DOHH2 (cell line): Measurements from ENCODE around the gene TMEM164.

Experiments
- EZH2phosphoT487 ChIP-seq: fragments of 200-600 bp; sonication (generic); IDR thresholded peaks from 2 replicates; pipeline ENCODE4 v1.6.1; 2017; ENCODE audit warnings: borderline replicate concordance, mild to moderate bottlenecking, antibody characterized with exemption, low read length, moderate library complexity, mixed read lengths
- TF ChIP-seq, protein P1 (sequence below): fragments of 200-600 bp; sonication (generic); IDR thresholded peaks from one replicate; pipeline ENCODE4 v1.5.1; 2014; ENCODE audit warnings: antibody characterized with exemption, mild to moderate bottlenecking, low read depth, low read length; ENCODE audit not compliant: poor library complexity, severe bottlenecking

DNA sequence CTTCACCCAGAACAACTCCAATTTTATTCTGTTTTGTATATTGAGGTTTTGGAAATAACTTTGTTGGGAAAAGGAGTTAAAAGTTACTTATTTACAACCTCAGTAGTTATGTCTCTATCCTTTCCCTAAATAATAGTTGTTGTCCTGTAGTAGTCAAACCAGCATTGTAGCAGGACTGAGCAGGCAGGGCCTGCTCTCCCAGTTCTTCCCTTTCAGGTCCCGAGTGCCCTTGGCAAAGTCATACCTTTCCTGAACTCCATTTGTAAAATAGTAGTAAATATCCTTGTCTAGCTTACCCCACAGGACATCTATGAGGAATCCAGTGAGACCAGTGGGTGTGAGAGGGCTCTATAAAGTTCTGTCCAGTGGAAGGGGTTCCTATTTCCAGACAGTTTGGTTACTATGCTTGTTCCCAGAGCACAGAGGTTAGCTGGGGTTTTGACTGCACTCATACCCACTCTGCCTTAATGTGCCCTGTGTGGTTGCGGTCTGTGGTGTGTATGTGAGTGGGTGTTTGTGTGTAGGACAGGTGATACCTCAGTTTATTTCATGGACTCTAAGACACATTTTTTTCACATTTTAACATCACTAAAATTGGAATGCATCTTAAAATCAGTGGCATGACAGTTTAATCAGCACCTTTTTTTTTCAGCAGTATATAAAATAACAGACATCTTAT is 178.7 kb downstream of the TMEM164 start:
- TF ChIP-seq, protein P1, sequence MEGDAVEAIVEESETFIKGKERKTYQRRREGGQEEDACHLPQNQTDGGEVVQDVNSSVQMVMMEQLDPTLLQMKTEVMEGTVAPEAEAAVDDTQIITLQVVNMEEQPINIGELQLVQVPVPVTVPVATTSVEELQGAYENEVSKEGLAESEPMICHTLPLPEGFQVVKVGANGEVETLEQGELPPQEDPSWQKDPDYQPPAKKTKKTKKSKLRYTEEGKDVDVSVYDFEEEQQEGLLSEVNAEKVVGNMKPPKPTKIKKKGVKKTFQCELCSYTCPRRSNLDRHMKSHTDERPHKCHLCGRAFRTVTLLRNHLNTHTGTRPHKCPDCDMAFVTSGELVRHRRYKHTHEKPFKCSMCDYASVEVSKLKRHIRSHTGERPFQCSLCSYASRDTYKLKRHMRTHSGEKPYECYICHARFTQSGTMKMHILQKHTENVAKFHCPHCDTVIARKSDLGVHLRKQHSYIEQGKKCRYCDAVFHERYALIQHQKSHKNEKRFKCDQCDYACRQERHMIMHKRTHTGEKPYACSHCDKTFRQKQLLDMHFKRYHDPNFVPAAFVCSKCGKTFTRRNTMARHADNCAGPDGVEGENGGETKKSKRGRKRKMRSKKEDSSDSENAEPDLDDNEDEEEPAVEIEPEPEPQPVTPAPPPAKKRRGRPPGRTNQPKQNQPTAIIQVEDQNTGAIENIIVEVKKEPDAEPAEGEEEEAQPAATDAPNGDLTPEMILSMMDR = no peak
- no peak for TF ChIP-seq EZH2phosphoT487
